Gastroesophageal sphincter (tissue), 3 donors: ENCODE measurements around the gene MLN.

Experiments used
- EP300 ChIP-seq: sonication (generic); formaldehyde crosslinking; IDR thresholded peaks from one replicate; pipeline ENCODE4 v1.6.1; 2017; ENCODE audit warnings: antibody characterized with exemption, mild to moderate bottlenecking
- POLR2A ChIP-seq, 2 donors: fragments of 450-650 bp; IDR thresholded peaks; one replicate each; pipeline ENCODE4 v1.6.1; 2017; ENCODE audit warnings: antibody characterized with exemption in 2 of 2, mild to moderate bottlenecking in 2 of 2, moderate library complexity in 1 of 2
- POLR2AphosphoS5 ChIP-seq: sonication (generic); formaldehyde crosslinking; IDR thresholded peaks from one replicate; pipeline ENCODE4 v1.6.1; 2017; ENCODE audit warnings: antibody characterized with exemption
- TF ChIP-seq, protein P1 (sequence below), 4 experiments: fragments of 200-600 bp in 2 of 4; fragments of 450-650 bp in 2 of 4; sonication (generic) in 1 of 4; IDR thresholded peaks; one replicate each; pipeline ENCODE4 v1.5.1; 2017 to 2019; ENCODE audit warnings: antibody characterized with exemption in 4 of 4, mild to moderate bottlenecking in 2 of 4, moderate library complexity in 2 of 4

DNA sequence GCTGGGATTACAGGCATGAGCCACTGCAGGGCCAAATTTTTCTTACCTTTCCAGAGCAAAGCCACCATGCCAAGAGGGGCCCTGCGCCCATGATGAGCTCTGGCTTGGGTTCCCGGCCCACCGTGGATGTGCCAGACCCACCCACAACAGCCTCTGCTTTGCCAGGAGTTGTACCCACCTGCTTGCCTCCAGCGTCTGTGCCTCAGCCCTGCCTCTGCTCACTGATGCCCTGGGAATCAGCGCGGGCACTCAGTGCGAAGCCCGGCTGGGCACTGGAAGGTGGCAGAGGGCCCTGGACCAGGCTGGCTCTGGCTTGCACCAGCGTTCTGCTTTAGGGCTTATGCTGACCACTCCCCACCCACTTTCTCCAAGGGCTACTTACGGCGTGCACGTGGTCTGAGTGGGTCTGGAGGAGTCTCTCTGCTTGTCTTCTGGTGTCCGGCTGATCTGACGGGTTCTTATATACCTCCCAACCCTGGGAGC lies at the start of gene MLN:
- TF ChIP-seq, protein P1, sequence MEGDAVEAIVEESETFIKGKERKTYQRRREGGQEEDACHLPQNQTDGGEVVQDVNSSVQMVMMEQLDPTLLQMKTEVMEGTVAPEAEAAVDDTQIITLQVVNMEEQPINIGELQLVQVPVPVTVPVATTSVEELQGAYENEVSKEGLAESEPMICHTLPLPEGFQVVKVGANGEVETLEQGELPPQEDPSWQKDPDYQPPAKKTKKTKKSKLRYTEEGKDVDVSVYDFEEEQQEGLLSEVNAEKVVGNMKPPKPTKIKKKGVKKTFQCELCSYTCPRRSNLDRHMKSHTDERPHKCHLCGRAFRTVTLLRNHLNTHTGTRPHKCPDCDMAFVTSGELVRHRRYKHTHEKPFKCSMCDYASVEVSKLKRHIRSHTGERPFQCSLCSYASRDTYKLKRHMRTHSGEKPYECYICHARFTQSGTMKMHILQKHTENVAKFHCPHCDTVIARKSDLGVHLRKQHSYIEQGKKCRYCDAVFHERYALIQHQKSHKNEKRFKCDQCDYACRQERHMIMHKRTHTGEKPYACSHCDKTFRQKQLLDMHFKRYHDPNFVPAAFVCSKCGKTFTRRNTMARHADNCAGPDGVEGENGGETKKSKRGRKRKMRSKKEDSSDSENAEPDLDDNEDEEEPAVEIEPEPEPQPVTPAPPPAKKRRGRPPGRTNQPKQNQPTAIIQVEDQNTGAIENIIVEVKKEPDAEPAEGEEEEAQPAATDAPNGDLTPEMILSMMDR (IDR thresholded peaks at IDR 0.05) = no peak
- TF ChIP-seq POLR2A (IDR thresholded peaks at IDR 0.05) (no peak), EP300 (no peak), POLR2AphosphoS5 (no peak)
